ENCODE measurements around the gene TMEFF2. TPM values are rescaled to one million over a fixed set of nuclear protein-coding genes. Genes with fewer than 3 reads are reported as not detected.

TMEFF2 gene
- total and polyA plus RNA-seq, 2 of the 8 experiments (the other 6 are each of a cell fraction or from before 2014, with no cell fraction given): 0.91 to 3.7 TPM

DNA sequence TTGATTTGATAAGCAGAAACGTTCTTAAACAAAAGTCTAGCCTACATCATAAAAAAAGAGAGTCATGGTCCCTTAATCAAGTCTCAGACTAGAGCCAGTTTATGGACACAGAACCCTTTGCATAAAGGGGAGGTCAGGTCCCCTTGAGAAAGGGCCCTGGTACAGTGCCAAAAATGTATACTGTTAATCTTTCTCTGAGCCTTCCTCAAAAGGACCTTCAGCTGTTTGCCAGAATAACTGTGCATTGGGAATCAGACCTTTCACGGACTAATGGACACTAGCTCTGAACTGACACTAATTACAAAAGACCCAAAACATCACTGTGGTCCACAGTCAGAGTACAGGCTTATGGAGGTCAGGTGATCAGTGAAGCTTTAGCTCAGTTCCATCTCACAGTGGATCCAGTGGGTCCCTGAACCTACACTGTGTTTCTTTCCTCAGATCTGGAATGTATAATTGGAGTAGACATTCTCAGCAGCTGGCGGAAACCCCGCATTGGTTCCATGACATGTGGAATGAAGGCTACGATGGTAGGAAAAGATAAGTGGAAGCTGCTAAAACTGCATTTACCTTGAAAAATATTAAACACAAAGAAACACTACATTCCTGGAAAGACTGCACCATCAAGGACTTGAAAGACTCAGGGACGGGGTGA, 151.4 kb downstream of the TMEFF2 start (continued):
- no peak for TF ChIP-seq CHD2 (IDR thresholded peaks at IDR 0.05; ENCODE audit: low read length)
- no peak for TF ChIP-seq POLR2A (IDR thresholded peaks at IDR 0.05; ENCODE audit: control extremely low read depth in 1 of 2, low read depth in 2 of 2, low read length in 2 of 2)
- no peak for TF ChIP-seq SAP30 (IDR thresholded peaks at IDR 0.05; ENCODE audit: insufficient read depth, insufficient replicate concordance, low read length)
- TF ChIP-seq TCF12 (IDR thresholded peaks at IDR 0.05; ENCODE audit: low read depth, low read length): no peak
- no peak for TF ChIP-seq CREB1 (IDR thresholded peaks at IDR 0.05)
- no peak for TF ChIP-seq CBX8 (IDR thresholded peaks at IDR 0.05; ENCODE audit: borderline replicate concordance, low read depth, low read length)
- TF ChIP-seq CTBP2 (IDR thresholded peaks at IDR 0.05; ENCODE audit: borderline replicate concordance, insufficient read depth, insufficient read length, low read length): no peak
- TF ChIP-seq SP1 (IDR thresholded peaks at IDR 0.05; ENCODE audit: low read depth, low read length): no peak
- no peak for TF ChIP-seq JUN (IDR thresholded peaks at IDR 0.05; ENCODE audit: low read depth, low read length)

All from H1 (cell line).